WTC11 (cell line): ENCODE results near the gene MYOC.

Experiments
- ATF2 ChIP-seq: sonication (generic); formaldehyde crosslinking; IDR thresholded peaks from 2 replicates; pipeline ENCODE4 v1.8.1; 2022; ENCODE audit warnings: low read depth, missing genetic modification reagents, borderline replicate concordance
- JUN ChIP-seq: sonication (generic); formaldehyde crosslinking; IDR thresholded peaks from 2 replicates; pipeline ENCODE4 v1.8.0; 2023; ENCODE audit warnings: mild to moderate bottlenecking, missing genetic modification reagents
- SP1 ChIP-seq: sonication (generic); formaldehyde crosslinking; conservative IDR thresholded peaks from 2 replicates; pipeline ENCODE4 v1.8.1; 2022; ENCODE audit warnings: missing genetic modification reagents
- USF1 ChIP-seq: sonication (generic); formaldehyde crosslinking; IDR thresholded peaks from 2 replicates; pipeline ENCODE4 v1.8.0; 2022; ENCODE audit warnings: mild to moderate bottlenecking, missing genetic modification reagents
- ZBTB43 ChIP-seq: sonication (generic); formaldehyde crosslinking; IDR thresholded peaks from 2 replicates; pipeline ENCODE4 v1.8.1; 2023; ENCODE audit warnings: mild to moderate bottlenecking, missing genetic modification reagents
- ZNF138 ChIP-seq: sonication (generic); formaldehyde crosslinking; conservative IDR thresholded peaks from 2 replicates; pipeline ENCODE4 v1.8.1; 2022; ENCODE audit warnings: mild to moderate bottlenecking, moderate library complexity, missing genetic modification reagents
- ZNF317 ChIP-seq: sonication (generic); formaldehyde crosslinking; IDR thresholded peaks from 2 replicates; pipeline ENCODE4 v1.8.1; 2023; ENCODE audit warnings: low read depth, mild to moderate bottlenecking, moderate library complexity, missing genetic modification reagents, borderline replicate concordance
- ZNF396 ChIP-seq: fragments of 250-450 bp; sonication (Bioruptor Pico); IDR thresholded peaks from 2 replicates; pipeline ENCODE4 v1.8.0; 2021; ENCODE audit warnings: mild to moderate bottlenecking, moderate library complexity, borderline replicate concordance
- TF ChIP-seq, protein P1 (sequence below): fragments of 200-600 bp; IDR thresholded peaks from 2 replicates; pipeline ENCODE4 v1.8.0; 2022; ENCODE audit warnings: antibody characterized with exemption
- TF ChIP-seq, protein P2 (sequence below): sonication (generic); formaldehyde crosslinking; IDR thresholded peaks from 2 replicates; pipeline ENCODE4 v1.8.1; 2022; ENCODE audit warnings: missing genetic modification reagents, borderline replicate concordance
- TF ChIP-seq, protein P3 (sequence below): sonication (generic); formaldehyde crosslinking; IDR thresholded peaks from 2 replicates; pipeline ENCODE4 v1.8.0; 2022; ENCODE audit warnings: mild to moderate bottlenecking, missing genetic modification reagents

DNA sequence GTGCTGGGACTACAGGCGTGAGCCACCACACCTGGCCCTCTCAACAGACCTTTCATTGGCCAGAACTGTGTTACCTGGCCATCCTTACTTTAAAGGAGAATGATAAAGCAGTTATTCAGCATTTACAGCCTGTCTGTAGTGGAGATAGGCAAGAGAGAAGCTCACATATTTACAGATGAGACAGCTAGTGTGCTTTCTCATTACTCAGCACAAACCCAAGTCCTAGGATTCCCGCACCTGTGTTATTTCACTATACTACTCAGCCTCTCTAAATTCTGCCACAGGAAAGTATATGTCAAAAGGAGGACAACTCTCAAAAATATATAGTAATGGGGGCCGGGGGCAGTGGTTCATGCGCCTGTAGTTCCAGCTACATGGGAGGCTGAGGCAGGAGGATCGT lies 15.9 kb upstream of the MYOC start:
- TF ChIP-seq ZNF138: no peak
- TF ChIP-seq, protein P1, sequence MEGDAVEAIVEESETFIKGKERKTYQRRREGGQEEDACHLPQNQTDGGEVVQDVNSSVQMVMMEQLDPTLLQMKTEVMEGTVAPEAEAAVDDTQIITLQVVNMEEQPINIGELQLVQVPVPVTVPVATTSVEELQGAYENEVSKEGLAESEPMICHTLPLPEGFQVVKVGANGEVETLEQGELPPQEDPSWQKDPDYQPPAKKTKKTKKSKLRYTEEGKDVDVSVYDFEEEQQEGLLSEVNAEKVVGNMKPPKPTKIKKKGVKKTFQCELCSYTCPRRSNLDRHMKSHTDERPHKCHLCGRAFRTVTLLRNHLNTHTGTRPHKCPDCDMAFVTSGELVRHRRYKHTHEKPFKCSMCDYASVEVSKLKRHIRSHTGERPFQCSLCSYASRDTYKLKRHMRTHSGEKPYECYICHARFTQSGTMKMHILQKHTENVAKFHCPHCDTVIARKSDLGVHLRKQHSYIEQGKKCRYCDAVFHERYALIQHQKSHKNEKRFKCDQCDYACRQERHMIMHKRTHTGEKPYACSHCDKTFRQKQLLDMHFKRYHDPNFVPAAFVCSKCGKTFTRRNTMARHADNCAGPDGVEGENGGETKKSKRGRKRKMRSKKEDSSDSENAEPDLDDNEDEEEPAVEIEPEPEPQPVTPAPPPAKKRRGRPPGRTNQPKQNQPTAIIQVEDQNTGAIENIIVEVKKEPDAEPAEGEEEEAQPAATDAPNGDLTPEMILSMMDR: no peak
- no peak for TF ChIP-seq JUN
- TF ChIP-seq ZBTB43 (CRISPR knock-in tag): no peak
- TF ChIP-seq, protein P2, sequence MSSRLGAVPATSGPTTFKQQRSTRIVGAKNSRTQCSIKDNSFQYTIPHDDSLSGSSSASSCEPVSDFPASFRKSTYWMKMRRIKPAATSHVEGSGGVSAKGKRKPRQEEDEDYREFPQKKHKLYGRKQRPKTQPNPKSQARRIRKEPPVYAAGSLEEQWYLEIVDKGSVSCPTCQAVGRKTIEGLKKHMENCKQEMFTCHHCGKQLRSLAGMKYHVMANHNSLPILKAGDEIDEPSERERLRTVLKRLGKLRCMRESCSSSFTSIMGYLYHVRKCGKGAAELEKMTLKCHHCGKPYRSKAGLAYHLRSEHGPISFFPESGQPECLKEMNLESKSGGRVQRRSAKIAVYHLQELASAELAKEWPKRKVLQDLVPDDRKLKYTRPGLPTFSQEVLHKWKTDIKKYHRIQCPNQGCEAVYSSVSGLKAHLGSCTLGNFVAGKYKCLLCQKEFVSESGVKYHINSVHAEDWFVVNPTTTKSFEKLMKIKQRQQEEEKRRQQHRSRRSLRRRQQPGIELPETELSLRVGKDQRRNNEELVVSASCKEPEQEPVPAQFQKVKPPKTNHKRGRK (CRISPR knock-in tag): no peak
- TF ChIP-seq SP1: no peak
- TF ChIP-seq ZNF396: no peak
- TF ChIP-seq, protein P3, sequence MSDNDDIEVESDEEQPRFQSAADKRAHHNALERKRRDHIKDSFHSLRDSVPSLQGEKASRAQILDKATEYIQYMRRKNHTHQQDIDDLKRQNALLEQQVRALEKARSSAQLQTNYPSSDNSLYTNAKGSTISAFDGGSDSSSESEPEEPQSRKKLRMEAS (CRISPR knock-in tag): no peak
- TF ChIP-seq ATF2 (CRISPR knock-in tag): no peak
- no peak for TF ChIP-seq ZNF317 (CRISPR knock-in tag)
- TF ChIP-seq USF1: no peak
